IPS DF 6.9 (cell line): ENCODE measurements around the gene GALNT18.

Experiments used
- DNase-seq: peaks from one replicate; pipeline ENCODE4 v3.0.0-alpha.2; 2013; ENCODE audit warnings: low read depth, low spot score
- H3K27ac ChIP-seq: one replicate; pipeline ENCODE4 v1.5.1; 2013; ENCODE audit warnings: low read length, control low read depth
- H3K27me3 ChIP-seq: 2 replicates; pipeline ENCODE4 v1.6.1; 2013; ENCODE audit warnings: mild to moderate bottlenecking, low read length; ENCODE audit not compliant: control insufficient read depth, insufficient read depth
- H3K36me3 ChIP-seq: 2 replicates; pipeline ENCODE4 v1.6.1; 2013; ENCODE audit warnings: low read length; ENCODE audit not compliant: control insufficient read depth, insufficient read depth
- H3K4me1 ChIP-seq: 2 replicates; pipeline ENCODE4 v1.6.1; 2013; ENCODE audit warnings: low read length; ENCODE audit not compliant: control insufficient read depth, insufficient read depth
- H3K4me3 ChIP-seq: 2 replicates; pipeline ENCODE4 v1.5.1; 2013; ENCODE audit warnings: mild to moderate bottlenecking, low read length
- H3K9me3 ChIP-seq: 2 replicates; pipeline ENCODE4 v1.6.1; 2013; ENCODE audit warnings: low read length, inconsistent platforms; ENCODE audit not compliant: control insufficient read depth, insufficient read depth
- WGBS: extraction: QIAGEN DNeasy Blood & Tissue Kit; methylation state at CpG from one replicate; pipeline ENCODE4 v1.1.7; 2013; ENCODE audit warnings: mixed read lengths, missing lambda C conversion rate; ENCODE audit not compliant: insufficient read length, insufficient coverage; 5-methylcytosine and 5-hydroxymethylcytosine counted together

GALNT18 gene

GRCh38 chr11:11253995-11254394, 367.8 kb downstream of the GALNT18 start:
- Histone ChIP-seq H3K27ac (no peak overlapping the region), H3K9me3 (no peaks in the 10 kb centered on the region), H3K27me3 (no peaks in the 10 kb centered on the region), H3K36me3 (no peaks in the 10 kb centered on the region; the same call in 1 of the 2 replicates), H3K4me3 (no peak overlapping the region), H3K4me1 (no peaks in the 10 kb centered on the region)
- WGBS = no CpG with 5 or more reads among the region's 5 CpGs
- no peak for DNase-seq

GRCh38 chr11:11253497-11253896, 368.3 kb downstream of the GALNT18 start:
- Histone ChIP-seq H3K27me3 (no peaks in the 10 kb centered on the region), H3K9me3 (no peaks in the 10 kb centered on the region), H3K27ac (no peak overlapping the region), H3K4me3 (no peak overlapping the region), H3K36me3 (no peaks in the 10 kb centered on the region; the same call in 1 of the 2 replicates), H3K4me1 (no peaks in the 10 kb centered on the region)
- no peak for DNase-seq
- WGBS = no CpG with 5 or more reads among the region's 4 CpGs

- Histone ChIP-seq H3K4me1 (no peaks in the 10 kb centered on the region), H3K27ac (no peak overlapping the region), H3K4me3 (no peak overlapping the region), H3K36me3 (no peaks in the 10 kb centered on the region; the same call in 1 of the 2 replicates), H3K27me3 (no peaks in the 10 kb centered on the region), H3K9me3 (no peaks in the 10 kb centered on the region)
- no CpG with 5 or more reads among the region's 6 CpGs for WGBS
- no peak for DNase-seq
Measured at GRCh38 chr11:11252403-11252802, 369.4 kb downstream of the GALNT18 start.

- DNase-seq = no peak
- no CpG with 5 or more reads among the region's 4 CpGs for WGBS
- Histone ChIP-seq H3K9me3 (no peaks in the 10 kb centered on the region), H3K4me1 (no peaks in the 10 kb centered on the region), H3K4me3 (no peak overlapping the region), H3K27me3 (no peaks in the 10 kb centered on the region), H3K27ac (no peak overlapping the region), H3K36me3 (no peaks in the 10 kb centered on the region; the same call in 1 of the 2 replicates)
Measured at GRCh38 chr11:11251394-11251970, 370.3 kb downstream of the GALNT18 start.

- no peak overlapping the region for H3K4me3 ChIP-seq
- H3K27me3 ChIP-seq = no peaks in the 10 kb centered on the region
- no peaks in the 10 kb centered on the region for H3K9me3 ChIP-seq
- no peak for DNase-seq
- no peak overlapping the region for H3K27ac ChIP-seq
- H3K4me1 ChIP-seq = no peaks in the 10 kb centered on the region
- H3K36me3 ChIP-seq = no peaks in the 10 kb centered on the region; the same call in 1 of the 2 replicates
- no CpG with 5 or more reads among the region's 2 CpGs for WGBS
Measured at GRCh38 chr11:11250470-11250869, 371.3 kb downstream of the GALNT18 start.

GRCh38 chr11:11247576-11247975, 374.2 kb downstream of the GALNT18 start:
- H3K27me3 ChIP-seq = no peaks in the 10 kb centered on the region
- no peaks in the 10 kb centered on the region for H3K9me3 ChIP-seq
- H3K4me1 ChIP-seq = peaks cover 2% of the 10 kb centered on the region
- no peaks in the 10 kb centered on the region; the same call in 1 of the 2 replicates for H3K36me3 ChIP-seq
- no CpG with 5 or more reads among the region's 2 CpGs for WGBS
- no peak overlapping the region for H3K27ac ChIP-seq
- no peak for DNase-seq
- no peak overlapping the region for H3K4me3 ChIP-seq

GRCh38 chr11:11247086-11247485, 374.7 kb downstream of the GALNT18 start:
- no peaks in the 10 kb centered on the region for H3K9me3 ChIP-seq
- no peaks in the 10 kb centered on the region for H3K36me3 ChIP-seq
- no CpG with 5 or more reads among the region's 6 CpGs for WGBS
- no peak overlapping the region for H3K4me3 ChIP-seq
- peaks cover 2% of the 10 kb centered on the region for H3K4me1 ChIP-seq
- H3K27me3 ChIP-seq = no peaks in the 10 kb centered on the region
- H3K27ac ChIP-seq = no peak overlapping the region
- DNase-seq = no peak

GRCh38 chr11:11246166-11246565, 375.6 kb downstream of the GALNT18 start:
- no peak for DNase-seq
- H3K27me3 ChIP-seq = no peaks in the 10 kb centered on the region
- WGBS = no CpG with 5 or more reads among the region's 1 CpG
- peaks cover 2% of the 10 kb centered on the region for H3K4me1 ChIP-seq
- no peaks in the 10 kb centered on the region for H3K9me3 ChIP-seq
- H3K27ac ChIP-seq = no peak overlapping the region
- no peaks in the 10 kb centered on the region for H3K36me3 ChIP-seq
- H3K4me3 ChIP-seq = no peak overlapping the region

- H3K36me3 ChIP-seq = no peaks in the 10 kb centered on the region
- WGBS = no CpG with 5 or more reads among the region's 3 CpGs
- DNase-seq = no peak
- H3K27me3 ChIP-seq = no peaks in the 10 kb centered on the region
- peaks cover 2% of the 10 kb centered on the region for H3K4me1 ChIP-seq
- no peak overlapping the region for H3K27ac ChIP-seq
- H3K4me3 ChIP-seq = no peak overlapping the region
- H3K9me3 ChIP-seq = no peaks in the 10 kb centered on the region
Measured at GRCh38 chr11:11245453-11245852, 376.4 kb downstream of the GALNT18 start.

- no peak for DNase-seq
- Histone ChIP-seq H3K36me3 (no peaks in the 10 kb centered on the region), H3K27ac (no peak overlapping the region), H3K4me1 (peaks cover 2% of the 10 kb centered on the region), H3K9me3 (no peaks in the 10 kb centered on the region), H3K4me3 (no peak overlapping the region), H3K27me3 (no peaks in the 10 kb centered on the region)
- WGBS = no CpG with 5 or more reads among the region's 2 CpGs
Measured at GRCh38 chr11:11244470-11245080, 377.2 kb downstream of the GALNT18 start.
